HepG2 (cell line): ENCODE measurements around the gene PIGV. TPM values are rescaled to one million over a fixed set of nuclear protein-coding genes. Genes with fewer than 3 reads are reported as not detected.

ENCODE experiments used
- FLYWCH1 ChIP-seq: sonication (generic); formaldehyde crosslinking; IDR thresholded peaks from 2 replicates; pipeline ENCODE4 v1.8.1; 2023; ENCODE audit warnings: mild to moderate bottlenecking, missing genetic modification reagents
- GMEB2 ChIP-seq: IDR thresholded peaks from 2 replicates; pipeline ENCODE4 v1.6.1; 2016; ENCODE audit warnings: missing biosample characterization, missing genetic modification reagents, low read depth
- LCORL ChIP-seq, 2 experiments: fragments of 450-650 bp in 1 of 2; sonication (generic) in 1 of 2; formaldehyde crosslinking in 1 of 2; IDR thresholded peaks; 2 replicates each; pipeline versions ENCODE4 v1.5.0 to v1.6.1; 2017 to 2020; ENCODE audit warnings: antibody characterized with exemption in 1 of 2, missing genetic modification reagents in 1 of 2
- NFE2L2 ChIP-seq: fragments of 150-350 bp; IDR thresholded peaks from 2 replicates; pipeline ENCODE4 v1.6.1; 2014; ENCODE audit warnings: low read length
- RBAK ChIP-seq: sonication (generic); formaldehyde crosslinking; IDR thresholded peaks from 2 replicates; pipeline ENCODE4 v1.5.1; 2020; ENCODE audit warnings: mild to moderate bottlenecking, missing genetic modification reagents
- ZNF292 ChIP-seq: sonication (generic); formaldehyde crosslinking; IDR thresholded peaks from 2 replicates; pipeline ENCODE4 v1.8.1; 2022; ENCODE audit warnings: mild to moderate bottlenecking, low read depth, missing genetic modification reagents, borderline replicate concordance
- ZNF598 ChIP-seq: sonication (generic); formaldehyde crosslinking; IDR thresholded peaks from 2 replicates; pipeline ENCODE4 v1.5.1; 2020; ENCODE audit warnings: mild to moderate bottlenecking, missing genetic modification reagents, borderline replicate concordance
- ZNF619 ChIP-seq: sonication (generic); formaldehyde crosslinking; IDR thresholded peaks from 2 replicates; pipeline ENCODE4 v1.4.0; 2020; ENCODE audit warnings: mild to moderate bottlenecking, missing genetic modification reagents
- polyA plus RNA-seq, 8 experiments: library from polyadenylated mRNA; depleted of rRNA in 3 of 8; stranded (reverse) in 7 of 8; unstranded in 1 of 8; fragments of >200 nt; fragmentation: Illumina TruSeq in 4 of 8; extraction: Trizol in 4 of 8; gene quantifications; 2 replicates each; pipeline versions ENCODE4 v1.2.1 to v1.2.3, GENCODE V29; 2011 to 2016; ENCODE audit warnings: low read depth in 4 of 8, missing spikeins in 1 of 8, mixed read lengths in 1 of 8; ENCODE audit not compliant: insufficient read depth in 1 of 8
- total RNA-seq, 5 experiments: library from RNA; depleted of rRNA; stranded (reverse); fragments of >200 nt; fragmentation: Illumina TruSeq; extraction: Trizol; gene quantifications; 2 replicates each; pipeline ENCODE4 v1.2.3, GENCODE V29; 2016; ENCODE audit warnings: low read depth in 1 of 5
- TF ChIP-seq, protein P1 (sequence below): sonication (generic); formaldehyde crosslinking; IDR thresholded peaks from 2 replicates; pipeline ENCODE4 v1.5.1; 2020; ENCODE audit warnings: mild to moderate bottlenecking, missing genetic modification reagents, moderate library complexity
- TF ChIP-seq, protein P2 (sequence below), 2 experiments: sonication (generic) in 1 of 2; formaldehyde crosslinking in 1 of 2; IDR thresholded peaks; 2 replicates each; pipeline versions ENCODE4 v1.4.0 to v1.6.1; 2018 to 2020; ENCODE audit warnings: missing genetic modification reagents in 2 of 2, borderline replicate concordance in 1 of 2, low read depth in 1 of 2, mild to moderate bottlenecking in 1 of 2, missing biosample characterization in 1 of 2

PIGV gene
- total and polyA plus RNA-seq, 2 of the 13 experiments (the other 11 are each of a cell fraction or from before 2014, with no cell fraction given) = 13.5 to 22.7 TPM

DNA sequence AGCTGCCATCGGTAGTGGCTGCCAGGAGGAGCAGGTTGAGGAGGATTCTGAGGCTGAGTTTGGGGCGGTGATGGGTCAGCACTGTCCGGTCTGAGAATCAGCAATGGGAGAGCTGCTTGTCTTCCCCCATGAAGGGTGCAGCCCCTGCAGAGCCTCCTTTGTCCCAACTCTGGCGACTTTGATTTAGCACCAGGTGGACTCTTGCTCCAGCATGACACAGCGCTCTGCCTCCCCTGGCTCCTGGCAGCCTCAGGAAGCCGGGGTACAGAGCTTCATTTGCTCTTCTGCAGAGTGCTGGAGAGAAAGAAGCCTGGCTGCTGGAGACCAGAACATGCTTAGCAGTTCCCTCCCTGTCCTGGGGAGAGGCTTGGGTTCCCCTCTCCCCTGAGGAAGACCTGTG is 52.0 kb downstream of the PIGV start (continued):
- TF ChIP-seq LCORL (IDR thresholded peaks at IDR 0.05) = no peak
- peak; percentile 54; the same call in 1 of the 2 replicates for TF ChIP-seq LCORL (CRISPR knock-in tag; IDR thresholded peaks at IDR 0.05)
- no peak for TF ChIP-seq GMEB2 (CRISPR knock-in tag)
- TF ChIP-seq, protein P1, sequence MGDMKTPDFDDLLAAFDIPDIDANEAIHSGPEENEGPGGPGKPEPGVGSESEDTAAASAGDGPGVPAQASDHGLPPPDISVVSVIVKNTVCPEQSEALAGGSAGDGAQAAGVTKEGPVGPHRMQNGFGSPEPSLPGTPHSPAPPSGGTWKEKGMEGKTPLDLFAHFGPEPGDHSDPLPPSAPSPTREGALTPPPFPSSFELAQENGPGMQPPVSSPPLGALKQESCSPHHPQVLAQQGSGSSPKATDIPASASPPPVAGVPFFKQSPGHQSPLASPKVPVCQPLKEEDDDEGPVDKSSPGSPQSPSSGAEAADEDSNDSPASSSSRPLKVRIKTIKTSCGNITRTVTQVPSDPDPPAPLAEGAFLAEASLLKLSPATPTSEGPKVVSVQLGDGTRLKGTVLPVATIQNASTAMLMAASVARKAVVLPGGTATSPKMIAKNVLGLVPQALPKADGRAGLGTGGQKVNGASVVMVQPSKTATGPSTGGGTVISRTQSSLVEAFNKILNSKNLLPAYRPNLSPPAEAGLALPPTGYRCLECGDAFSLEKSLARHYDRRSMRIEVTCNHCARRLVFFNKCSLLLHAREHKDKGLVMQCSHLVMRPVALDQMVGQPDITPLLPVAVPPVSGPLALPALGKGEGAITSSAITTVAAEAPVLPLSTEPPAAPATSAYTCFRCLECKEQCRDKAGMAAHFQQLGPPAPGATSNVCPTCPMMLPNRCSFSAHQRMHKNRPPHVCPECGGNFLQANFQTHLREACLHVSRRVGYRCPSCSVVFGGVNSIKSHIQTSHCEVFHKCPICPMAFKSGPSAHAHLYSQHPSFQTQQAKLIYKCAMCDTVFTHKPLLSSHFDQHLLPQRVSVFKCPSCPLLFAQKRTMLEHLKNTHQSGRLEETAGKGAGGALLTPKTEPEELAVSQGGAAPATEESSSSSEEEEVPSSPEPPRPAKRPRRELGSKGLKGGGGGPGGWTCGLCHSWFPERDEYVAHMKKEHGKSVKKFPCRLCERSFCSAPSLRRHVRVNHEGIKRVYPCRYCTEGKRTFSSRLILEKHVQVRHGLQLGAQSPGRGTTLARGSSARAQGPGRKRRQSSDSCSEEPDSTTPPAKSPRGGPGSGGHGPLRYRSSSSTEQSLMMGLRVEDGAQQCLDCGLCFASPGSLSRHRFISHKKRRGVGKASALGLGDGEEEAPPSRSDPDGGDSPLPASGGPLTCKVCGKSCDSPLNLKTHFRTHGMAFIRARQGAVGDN (CRISPR knock-in tag) = peak; percentile 45; the same call in 1 of the 2 replicates
- TF ChIP-seq, protein P2, sequence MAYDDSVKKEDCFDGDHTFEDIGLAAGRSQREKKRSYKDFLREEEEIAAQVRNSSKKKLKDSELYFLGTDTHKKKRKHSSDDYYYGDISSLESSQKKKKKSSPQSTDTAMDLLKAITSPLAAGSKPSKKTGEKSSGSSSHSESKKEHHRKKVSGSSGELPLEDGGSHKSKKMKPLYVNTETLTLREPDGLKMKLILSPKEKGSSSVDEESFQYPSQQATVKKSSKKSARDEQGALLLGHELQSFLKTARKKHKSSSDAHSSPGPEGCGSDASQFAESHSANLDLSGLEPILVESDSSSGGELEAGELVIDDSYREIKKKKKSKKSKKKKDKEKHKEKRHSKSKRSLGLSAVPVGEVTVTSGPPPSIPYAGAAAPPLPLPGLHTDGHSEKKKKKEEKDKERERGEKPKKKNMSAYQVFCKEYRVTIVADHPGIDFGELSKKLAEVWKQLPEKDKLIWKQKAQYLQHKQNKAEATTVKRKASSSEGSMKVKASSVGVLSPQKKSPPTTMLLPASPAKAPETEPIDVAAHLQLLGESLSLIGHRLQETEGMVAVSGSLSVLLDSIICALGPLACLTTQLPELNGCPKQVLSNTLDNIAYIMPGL (CRISPR knock-in tag; IDR thresholded peaks at IDR 0.05; ENCODE audit: borderline replicate concordance in 1 of 2, low read depth in 1 of 2) = 0 out of 4 replicates have a peak, but pooled peaks of 1 of the 2 experiments have one; percentile 15
- no peak for TF ChIP-seq ZNF619
- no peak for TF ChIP-seq ZNF598 (CRISPR knock-in tag)
- TF ChIP-seq FLYWCH1 = no peak
- TF ChIP-seq RBAK (CRISPR knock-in tag) = no peak
- TF ChIP-seq ZNF292 (CRISPR knock-in tag) = peak; percentile 29; the same call in 1 of the 2 replicates
- TF ChIP-seq NFE2L2 = peak; percentile 59
